ENCODE data around the gene COL5A3.

The COL5A3 gene

DNA sequence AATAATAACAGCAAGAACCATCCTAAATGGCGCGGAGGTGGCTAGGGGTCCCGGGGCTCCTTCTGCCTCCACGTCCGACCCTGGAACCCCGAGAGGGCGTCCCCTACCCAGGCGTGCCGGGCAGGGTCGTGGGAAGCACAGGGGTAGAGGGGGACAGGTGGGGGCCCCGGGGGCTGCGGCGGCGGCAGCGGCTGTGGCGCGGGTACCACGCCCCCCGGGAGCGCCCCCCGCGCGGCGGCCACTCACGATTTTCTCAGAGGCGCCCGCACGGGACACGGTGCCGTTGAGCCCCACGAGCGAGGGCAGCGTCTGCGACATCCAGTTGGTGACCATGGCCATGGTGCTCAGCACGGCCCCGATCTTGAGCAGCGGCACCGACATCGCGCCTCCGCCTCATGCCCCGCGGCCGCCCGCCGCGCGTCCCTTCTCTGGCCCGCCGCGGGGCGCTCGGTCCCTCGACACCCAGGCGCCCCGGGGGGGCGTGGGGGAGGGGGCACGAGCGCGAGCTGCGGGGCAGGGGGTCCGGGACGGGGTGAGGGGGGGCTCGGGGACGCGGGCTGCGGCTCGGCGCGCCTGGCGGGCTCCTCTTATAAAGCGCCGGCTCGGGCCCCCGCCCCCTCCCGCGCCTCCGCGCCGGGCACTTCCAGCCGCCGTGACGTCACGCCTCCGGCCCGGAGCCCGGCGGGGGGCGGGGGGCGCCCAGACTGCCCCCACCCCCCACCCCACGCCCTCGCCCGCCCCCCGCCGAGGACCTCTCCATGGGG, 96.9 kb downstream of the COL5A3 start:
- POLR2A ChIA-PET: no interaction called here
- no peak for DNase-seq (ENCODE audit: extremely low spot score)
- TF ChIP-seq, protein P1, sequence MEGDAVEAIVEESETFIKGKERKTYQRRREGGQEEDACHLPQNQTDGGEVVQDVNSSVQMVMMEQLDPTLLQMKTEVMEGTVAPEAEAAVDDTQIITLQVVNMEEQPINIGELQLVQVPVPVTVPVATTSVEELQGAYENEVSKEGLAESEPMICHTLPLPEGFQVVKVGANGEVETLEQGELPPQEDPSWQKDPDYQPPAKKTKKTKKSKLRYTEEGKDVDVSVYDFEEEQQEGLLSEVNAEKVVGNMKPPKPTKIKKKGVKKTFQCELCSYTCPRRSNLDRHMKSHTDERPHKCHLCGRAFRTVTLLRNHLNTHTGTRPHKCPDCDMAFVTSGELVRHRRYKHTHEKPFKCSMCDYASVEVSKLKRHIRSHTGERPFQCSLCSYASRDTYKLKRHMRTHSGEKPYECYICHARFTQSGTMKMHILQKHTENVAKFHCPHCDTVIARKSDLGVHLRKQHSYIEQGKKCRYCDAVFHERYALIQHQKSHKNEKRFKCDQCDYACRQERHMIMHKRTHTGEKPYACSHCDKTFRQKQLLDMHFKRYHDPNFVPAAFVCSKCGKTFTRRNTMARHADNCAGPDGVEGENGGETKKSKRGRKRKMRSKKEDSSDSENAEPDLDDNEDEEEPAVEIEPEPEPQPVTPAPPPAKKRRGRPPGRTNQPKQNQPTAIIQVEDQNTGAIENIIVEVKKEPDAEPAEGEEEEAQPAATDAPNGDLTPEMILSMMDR (IDR thresholded peaks at IDR 0.05; ENCODE audit: control extremely low read depth, extremely low read depth, low read depth, missing control alignments): no peak
- CTCF ChIA-PET: no interaction called here

DNA sequence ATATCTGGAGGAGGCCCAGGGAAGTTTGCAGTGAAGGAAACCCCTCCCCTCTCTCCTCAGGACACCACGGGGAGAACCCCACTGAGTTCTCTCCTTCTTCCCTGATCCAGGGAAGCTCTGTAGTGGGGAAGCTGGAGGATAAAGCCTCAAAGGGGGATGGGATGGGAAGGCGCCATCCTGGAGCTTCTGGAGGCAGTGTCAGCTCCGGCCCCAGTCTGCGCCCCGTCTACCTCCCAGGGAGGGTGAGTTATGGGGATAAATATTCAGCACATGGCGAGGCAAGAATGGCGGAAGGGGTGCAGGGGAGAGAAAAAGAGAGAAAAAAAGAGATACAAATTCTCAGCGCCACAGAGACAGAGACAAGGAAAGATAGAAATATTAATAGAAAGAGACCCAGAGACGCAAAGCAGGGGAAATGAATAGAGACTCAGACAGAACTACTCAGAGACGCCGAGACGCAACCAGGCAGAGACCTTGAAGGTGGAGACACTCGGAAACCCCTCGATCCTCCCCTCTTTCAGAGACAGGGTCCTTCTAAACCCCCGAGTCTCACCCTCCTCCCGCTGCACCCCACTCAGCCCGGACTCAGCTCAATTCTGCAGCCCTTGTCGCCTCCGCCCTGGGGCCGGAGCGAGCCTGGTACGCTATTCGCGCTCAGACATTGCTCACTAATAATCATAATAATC, 97.6 kb downstream of the COL5A3 start:
- POLR2A ChIA-PET: no interaction called here
- no peak for DNase-seq (ENCODE audit: extremely low spot score)
- TF ChIP-seq, protein P1 (IDR thresholded peaks at IDR 0.05; ENCODE audit: control extremely low read depth, extremely low read depth, low read depth, missing control alignments): no peak
- CTCF ChIA-PET: interaction anchor here (1.0 kb wide), 1 partner anchor 12 kb away, joined by 3 read pairs; no protein-coding TSS in a partner anchor

DNA sequence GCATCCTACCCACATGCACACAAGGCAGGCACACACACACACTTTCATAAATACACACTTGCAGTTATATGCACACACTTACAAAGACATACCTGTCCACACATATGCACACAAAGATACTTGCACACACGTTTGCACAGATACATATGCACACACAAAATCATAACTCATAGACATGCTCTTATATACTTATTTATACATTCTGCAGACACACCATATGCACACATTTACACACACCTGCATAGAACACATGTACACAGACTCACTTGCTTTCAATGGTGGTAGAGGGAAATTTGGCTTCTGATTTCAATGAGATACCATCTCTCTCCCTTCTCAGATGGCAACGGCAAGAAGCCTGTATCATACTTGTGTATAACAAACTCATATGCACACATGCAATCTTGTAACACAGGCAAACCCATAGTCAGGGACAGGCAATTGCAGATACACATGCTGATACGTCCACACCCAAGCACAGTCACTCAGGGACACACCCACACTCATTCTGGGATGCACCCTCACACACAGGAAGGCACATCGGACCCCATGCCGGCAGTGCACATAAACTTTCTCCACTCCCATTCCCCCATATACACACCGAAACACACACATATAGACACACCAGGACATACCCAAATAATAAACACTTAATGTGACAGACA, 98.6 kb downstream of the COL5A3 start:
- no peak for DNase-seq (ENCODE audit: extremely low spot score)
- POLR2A ChIA-PET: no interaction called here
- CTCF ChIA-PET: interaction anchor here (1.0 kb wide), 1 partner anchor 13 kb away, joined by 3 read pairs; no protein-coding TSS in a partner anchor
- TF ChIP-seq, protein P1 (IDR thresholded peaks at IDR 0.05; ENCODE audit: control extremely low read depth, extremely low read depth, low read depth, missing control alignments): no peak

DNA sequence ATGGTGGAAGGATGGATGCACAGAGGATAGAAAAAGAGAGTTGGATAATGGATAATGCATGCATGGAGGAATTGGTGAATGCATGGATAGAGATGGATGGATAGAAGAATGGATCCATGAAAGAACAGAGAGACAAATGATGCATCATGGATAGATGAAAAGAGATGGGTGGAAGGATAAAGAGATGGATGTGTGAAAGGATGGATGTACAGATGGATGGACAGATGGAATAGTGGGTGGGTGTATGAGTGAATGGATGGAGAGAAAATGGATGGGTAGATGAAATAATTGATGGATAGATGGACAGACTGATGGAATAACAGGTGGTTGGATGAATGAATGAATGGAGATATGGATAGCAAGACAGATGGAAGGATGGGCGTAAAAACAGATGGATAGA, 99.7 kb downstream of the COL5A3 start:
- TF ChIP-seq, protein P1 (IDR thresholded peaks at IDR 0.05; ENCODE audit: control extremely low read depth, extremely low read depth, low read depth, missing control alignments): no peak
- ChIA-PET CTCF (no interaction called here), POLR2A (no interaction called here)
- DNase-seq (ENCODE audit: extremely low spot score): no peak
